Panc1 (cell line): Measurements from ENCODE around the gene CRIM1. TPM values are rescaled to one million over a fixed set of nuclear protein-coding genes. Genes with fewer than 3 reads are reported as not detected.
A peak's percentile ranks its signal among the peaks of the same experiment; 100 is the strongest.

Experiments used
- ATAC-seq: fragments of 200-7000 bp; cut with Tn5 transposase; 2 replicates; pipeline ENCODE4 v1.9.1; 2020; ENCODE audit warnings: mild to moderate bottlenecking, moderate library complexity
- BruUV-seq: library from RNA; stranded (reverse); fragments of 400-500 nt; replicated peaks from 2 replicates; lab custom pipeline; 2021; lab: Mats Ljungman, UMichigan
- CTCF ChIA-PET: fragments of 300-600 bp; sonication (Branson Sonifier 250); formaldehyde crosslinking; loops from one replicate; lab custom pipeline; 2022; ENCODE audit warnings: antibody characterized with exemption; lab: Charles Lee
- POLR2A ChIA-PET: fragments of 300-600 bp; sonication (Branson Sonifier 250); formaldehyde crosslinking; loops from one replicate; lab custom pipeline; 2022; ENCODE audit warnings: antibody characterized with exemption; lab: Charles Lee
- DNase-seq: peaks from one replicate; pipeline ENCODE4 v3.0.0-alpha.2; 2010; ENCODE audit warnings: low read depth, low spot score
- H3K27ac ChIP-seq: 2 replicates; pipeline ENCODE4 v1.5.1; 2011; ENCODE audit warnings: mild to moderate bottlenecking, low read length, inconsistent platforms
- H3K27me3 ChIP-seq: fragments of 200-500 bp; sonication (Bioruptor generic); 2 replicates; pipeline ENCODE4 v1.6.0; 2014; ENCODE audit warnings: low read length, inconsistent platforms; ENCODE audit not compliant: control insufficient read depth, insufficient read depth
- H3K36me3 ChIP-seq: fragments of 200-500 bp; sonication (Bioruptor generic); 2 replicates; pipeline ENCODE4 v1.5.1; 2014; ENCODE audit warnings: inconsistent platforms, mild to moderate bottlenecking, low read length, moderate library complexity; ENCODE audit not compliant: control insufficient read depth, insufficient read depth
- H3K4me1 ChIP-seq: 2 replicates; pipeline ENCODE4 v1.5.1; 2011; ENCODE audit warnings: inconsistent platforms, mild to moderate bottlenecking, low read length, moderate library complexity; ENCODE audit not compliant: control insufficient read depth, insufficient read depth
- H3K4me3 ChIP-seq, 2 experiments: 2 replicates each; pipeline ENCODE4 v1.5.1; 2011 to 2012; ENCODE audit warnings: low read depth in 2 of 2, low read length in 2 of 2, mild to moderate bottlenecking in 2 of 2, inconsistent platforms in 1 of 2, moderate library complexity in 1 of 2
- H3K9me3 ChIP-seq: fragments of 200-500 bp; sonication (Bioruptor generic); 2 replicates; pipeline ENCODE4 v1.5.1; 2014; ENCODE audit warnings: low read depth, mild to moderate bottlenecking, inconsistent platforms, low read length, moderate library complexity; ENCODE audit not compliant: control insufficient read depth, insufficient read depth
- CTCF ChIP-seq: fragments of 450-650 bp; IDR thresholded peaks from 2 replicates; pipeline ENCODE4 v1.5.1; 2017; ENCODE audit warnings: mild to moderate bottlenecking
- POLR2AphosphoS5 ChIP-seq: IDR thresholded peaks from 2 replicates; pipeline ENCODE4 v1.6.1; 2012; ENCODE audit warnings: mild to moderate bottlenecking, low read depth, low read length, moderate library complexity
- REST ChIP-seq, 2 experiments: IDR thresholded peaks; 2 replicates each; pipeline ENCODE4 v1.6.1; 2011 to 2012; ENCODE audit warnings: low read depth in 2 of 2, control low read depth in 1 of 2, low read length in 1 of 2, mild to moderate bottlenecking in 1 of 2, moderate library complexity in 1 of 2; ENCODE audit not compliant: insufficient read depth in 1 of 2
- SIN3A ChIP-seq: IDR thresholded peaks from 2 replicates; pipeline ENCODE4 v1.6.1; 2012; ENCODE audit warnings: low read depth, mild to moderate bottlenecking, low read length, moderate library complexity, borderline replicate concordance; ENCODE audit not compliant: insufficient read depth
- TCF7L2 ChIP-seq: IDR thresholded peaks from 2 replicates; pipeline ENCODE4 v1.6.1; 2011; ENCODE audit warnings: mild to moderate bottlenecking, low read depth, low read length, inconsistent platforms
- in situ Hi-C: cut with HindIII; loops from 2 replicates; pipeline ENCODE4 v1.10.0; 2016; ENCODE audit warnings: low sequenced_read_pairs, low pct_unique_long_range_greater_than_20kb
- intact Hi-C: fragments of 100-400 bp; cut with micrococcal nuclease; formaldehyde crosslinking; loops from one replicate; pipeline ENCODE4 v1.10.0; 2022; ENCODE audit not compliant: unreplicated experiment
- total RNA-seq: library from RNA; stranded (reverse); gene quantifications from one replicate; pipeline ENCODE4 v1.2.1, GENCODE V29; 2021; ENCODE audit not compliant: unreplicated experiment

The CRIM1 gene
- total RNA-seq, 1 experiment from 2014 or later = 290 TPM

- in situ Hi-C loops = no loop called here
- H3K9me3 ChIP-seq = no peaks in the 10 kb centered on the region
- TF ChIP-seq POLR2AphosphoS5 (no peak), CTCF (no peak), SIN3A (no peak; the same call in 1 of the 2 replicates), TCF7L2 (no peak), REST (IDR thresholded peaks at IDR 0.05; ENCODE audit: insufficient read depth in 1 of 2, low read depth in 2 of 2, low read length in 1 of 2) (no peak)
- intact Hi-C loops = loop anchor here (5.0 to 10.0 kb wide), 3 partner anchors 51 to 481 kb away; no protein-coding TSS in a partner anchor
- peaks cover 44% of the 10 kb centered on the region for H3K4me1 ChIP-seq
- no TSS peak for BruUV-seq
- no peaks in the 10 kb centered on the region for H3K27me3 ChIP-seq
- H3K36me3 ChIP-seq = no peaks in the 10 kb centered on the region; the same call in 1 of the 2 replicates
- DNase-seq (no peak), ATAC-seq (no peak; the same call in none of the 2 replicates)
- H3K27ac ChIP-seq = peak overlapping the region; percentile 98; the same call in 1 of the 2 replicates
- ChIA-PET CTCF (interaction anchor here (0.6 to 0.7 kb wide), 4 partner anchors 12 to 92 kb away, joined by 4 to 9 read pairs (median 7); no protein-coding TSS in a partner anchor), POLR2A (interaction anchor here (0.6 kb wide), 2 partner anchors 489 to 1201 kb away, joined by 5 to 9 read pairs; no protein-coding TSS in a partner anchor)
- H3K4me3 ChIP-seq = peak overlapping the region; percentile 96 to 99
Observed at GRCh38 chr2:36355890-36356297, 316 bp downstream of the CRIM1 start.

DNA sequence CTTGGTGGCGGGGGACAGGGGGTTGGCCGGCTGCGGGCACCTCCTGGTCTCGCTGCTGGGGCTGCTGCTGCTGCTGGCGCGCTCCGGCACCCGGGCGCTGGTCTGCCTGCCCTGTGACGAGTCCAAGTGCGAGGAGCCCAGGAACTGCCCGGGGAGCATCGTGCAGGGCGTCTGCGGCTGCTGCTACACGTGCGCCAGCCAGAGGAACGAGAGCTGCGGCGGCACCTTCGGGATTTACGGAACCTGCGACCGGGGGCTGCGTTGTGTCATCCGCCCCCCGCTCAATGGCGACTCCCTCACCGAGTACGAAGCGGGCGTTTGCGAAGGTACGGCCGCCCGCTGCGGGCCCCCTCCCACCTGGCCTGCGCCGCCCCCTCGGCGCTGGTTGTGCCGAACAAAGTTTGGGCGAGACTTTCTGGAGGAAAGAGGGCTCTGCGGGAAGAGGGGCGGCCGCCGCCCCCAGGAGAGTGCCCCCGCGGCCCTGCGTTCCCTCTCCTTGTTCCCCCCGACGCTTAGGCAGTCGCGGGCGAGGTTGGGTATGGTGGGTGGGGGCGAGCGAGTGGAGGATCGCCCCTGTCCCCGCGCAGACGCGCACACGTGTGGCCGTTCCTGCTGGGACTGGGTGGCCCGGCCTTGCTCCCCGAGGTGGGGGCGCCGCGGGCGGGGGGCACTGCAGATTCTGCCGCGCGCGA, 866 bp downstream of the CRIM1 start:
- DNase-seq = no peak
- no peaks in the 10 kb centered on the region; the same call in 1 of the 2 replicates for H3K36me3 ChIP-seq
- ChIA-PET POLR2A (interaction anchor here (0.6 to 0.7 kb wide), 2 partner anchors 23 to 165 kb away, joined by 4 to 14 read pairs; no protein-coding TSS in a partner anchor), CTCF (no interaction called here)
- H3K4me1 ChIP-seq = peaks cover 45% of the 10 kb centered on the region
- intact Hi-C loops = loop anchor here (5.0 to 10.0 kb wide), 3 partner anchors 51 to 482 kb away; no protein-coding TSS in a partner anchor
- H3K27me3 ChIP-seq = no peaks in the 10 kb centered on the region
- H3K4me3 ChIP-seq = peak overlapping the region; percentile 96 to 99
- H3K27ac ChIP-seq = peak overlapping the region; percentile 98
- no peaks in the 10 kb centered on the region for H3K9me3 ChIP-seq
- TSS peak; percentile 3 for BruUV-seq
- in situ Hi-C loops = no loop called here
- ATAC-seq = peak; percentile 36
- TF ChIP-seq CTCF (no peak), POLR2AphosphoS5 (0 out of 2 replicates have a peak, but pooled peaks have one; percentile 7), SIN3A (peak; percentile 82; the same call in 1 of the 2 replicates)
